HEK293 (cell line): ENCODE data around the gene UTP14A.
A peak's percentile ranks its signal among the peaks of the same experiment; 100 is the strongest.

Experiments used
- GLIS2 ChIP-seq: fragments of 450-650 bp; formaldehyde crosslinking; IDR thresholded peaks from 2 replicates; pipeline ENCODE4 v1.5.1; 2016; ENCODE audit warnings: missing biosample characterization, missing genetic modification characterization
- IKZF3 ChIP-seq: fragments of 450-650 bp; IDR thresholded peaks from 2 replicates; pipeline ENCODE4 v1.5.0; 2018; ENCODE audit warnings: missing biosample characterization, mild to moderate bottlenecking, missing genetic modification characterization, moderate library complexity
- KLF7 ChIP-seq: fragments of 450-650 bp; formaldehyde crosslinking; IDR thresholded peaks from 2 replicates; pipeline ENCODE4 v1.5.1; 2016; ENCODE audit warnings: missing biosample characterization, missing genetic modification characterization, borderline replicate concordance
- MYNN ChIP-seq: fragments of 450-650 bp; formaldehyde crosslinking; IDR thresholded peaks from 2 replicates; pipeline ENCODE4 v1.5.1; 2016; ENCODE audit warnings: missing biosample characterization, missing genetic modification characterization, borderline replicate concordance
- REPIN1 ChIP-seq: fragments of 450-650 bp; formaldehyde crosslinking; IDR thresholded peaks from 2 replicates; pipeline ENCODE4 v1.5.1; 2017; ENCODE audit warnings: missing biosample characterization, missing genetic modification characterization, low read depth
- SP3 ChIP-seq: fragments of 450-650 bp; formaldehyde crosslinking; IDR thresholded peaks from 2 replicates; pipeline ENCODE4 v1.5.1; 2016; ENCODE audit warnings: missing biosample characterization, missing genetic modification characterization
- YY1 ChIP-seq: fragments of 450-650 bp; formaldehyde crosslinking; IDR thresholded peaks from 2 replicates; pipeline ENCODE4 v1.5.1; 2018; ENCODE audit warnings: missing biosample characterization, missing genetic modification characterization
- ZBTB1 ChIP-seq: fragments of 450-650 bp; formaldehyde crosslinking; IDR thresholded peaks from 2 replicates; pipeline ENCODE4 v1.5.1; 2016; ENCODE audit warnings: missing biosample characterization, missing genetic modification characterization
- ZBTB49 ChIP-seq: fragments of 450-650 bp; formaldehyde crosslinking; IDR thresholded peaks from 2 replicates; pipeline ENCODE4 v1.5.1; 2016; ENCODE audit warnings: missing biosample characterization, missing genetic modification characterization, low read depth
- ZEB2 ChIP-seq: fragments of 450-650 bp; formaldehyde crosslinking; IDR thresholded peaks from 2 replicates; pipeline ENCODE4 v1.5.1; 2016; ENCODE audit warnings: missing biosample characterization, missing genetic modification characterization
- ZFP37 ChIP-seq: fragments of 450-650 bp; formaldehyde crosslinking; IDR thresholded peaks from 2 replicates; pipeline ENCODE4 v1.5.1; 2016; ENCODE audit warnings: missing biosample characterization, missing genetic modification characterization
- ZFP69B ChIP-seq: fragments of 450-650 bp; formaldehyde crosslinking; IDR thresholded peaks from 2 replicates; pipeline ENCODE4 v1.5.1; 2016; ENCODE audit warnings: missing biosample characterization, missing genetic modification characterization
- ZNF132 ChIP-seq: fragments of 450-650 bp; formaldehyde crosslinking; IDR thresholded peaks from 2 replicates; pipeline ENCODE4 v1.5.1; 2017; ENCODE audit warnings: missing biosample characterization, missing genetic modification characterization, borderline replicate concordance
- ZNF140 ChIP-seq: fragments of 450-650 bp; formaldehyde crosslinking; IDR thresholded peaks from 2 replicates; pipeline ENCODE4 v1.5.1; 2016; ENCODE audit warnings: missing biosample characterization, missing genetic modification characterization
- ZNF175 ChIP-seq: fragments of 450-650 bp; formaldehyde crosslinking; IDR thresholded peaks from 2 replicates; pipeline ENCODE4 v1.5.1; 2016; ENCODE audit warnings: missing biosample characterization, missing genetic modification characterization
- ZNF221 ChIP-seq: fragments of 450-650 bp; formaldehyde crosslinking; IDR thresholded peaks from 2 replicates; pipeline ENCODE4 v1.5.1; 2017; ENCODE audit warnings: missing biosample characterization, missing genetic modification characterization, borderline replicate concordance
- ZNF24 ChIP-seq: fragments of 450-650 bp; formaldehyde crosslinking; IDR thresholded peaks from 2 replicates; pipeline ENCODE4 v1.5.1; 2016; ENCODE audit warnings: missing biosample characterization, missing genetic modification characterization
- ZNF292 ChIP-seq: fragments of 450-650 bp; formaldehyde crosslinking; IDR thresholded peaks from 2 replicates; pipeline ENCODE4 v1.5.1; 2016; ENCODE audit warnings: low read depth, missing biosample characterization, missing genetic modification characterization, borderline replicate concordance
- ZNF394 ChIP-seq: fragments of 450-650 bp; formaldehyde crosslinking; IDR thresholded peaks from 2 replicates; pipeline ENCODE4 v1.5.1; 2016; ENCODE audit warnings: missing biosample characterization, missing genetic modification characterization, mild to moderate bottlenecking, moderate library complexity, borderline replicate concordance
- ZNF433 ChIP-seq: fragments of 450-650 bp; formaldehyde crosslinking; IDR thresholded peaks from 2 replicates; pipeline ENCODE4 v1.5.1; 2016; ENCODE audit warnings: missing biosample characterization, missing genetic modification characterization, low read depth
- ZNF530 ChIP-seq: fragments of 450-650 bp; formaldehyde crosslinking; IDR thresholded peaks from 2 replicates; pipeline ENCODE4 v1.5.1; 2016; ENCODE audit warnings: low read depth, missing biosample characterization, missing genetic modification characterization
- ZNF548 ChIP-seq: fragments of 450-650 bp; formaldehyde crosslinking; IDR thresholded peaks from 2 replicates; pipeline ENCODE4 v1.5.1; 2016; ENCODE audit warnings: missing biosample characterization, missing genetic modification characterization
- ZNF677 ChIP-seq: fragments of 450-650 bp; IDR thresholded peaks from 2 replicates; pipeline ENCODE4 v1.5.0; 2018; ENCODE audit warnings: missing biosample characterization, mild to moderate bottlenecking, missing genetic modification characterization, moderate library complexity
- ZNF701 ChIP-seq: fragments of 450-650 bp; formaldehyde crosslinking; IDR thresholded peaks from 2 replicates; pipeline ENCODE4 v1.5.1; 2016; ENCODE audit warnings: missing biosample characterization, missing genetic modification characterization
- ZNF707 ChIP-seq: fragments of 450-650 bp; formaldehyde crosslinking; IDR thresholded peaks from 2 replicates; pipeline ENCODE4 v1.5.1; 2016; ENCODE audit warnings: missing biosample characterization, missing genetic modification characterization
- ZNF768 ChIP-seq: fragments of 450-650 bp; formaldehyde crosslinking; IDR thresholded peaks from 2 replicates; pipeline ENCODE4 v1.5.1; 2018; ENCODE audit warnings: missing biosample characterization, mild to moderate bottlenecking, missing genetic modification characterization
- ZNF785 ChIP-seq: fragments of 450-650 bp; formaldehyde crosslinking; IDR thresholded peaks from 2 replicates; pipeline ENCODE4 v1.5.1; 2016; ENCODE audit warnings: missing biosample characterization, missing genetic modification characterization
- ZNF792 ChIP-seq: fragments of 450-650 bp; formaldehyde crosslinking; IDR thresholded peaks from 2 replicates; pipeline ENCODE4 v1.5.1; 2016; ENCODE audit warnings: missing biosample characterization, missing genetic modification characterization
- TF ChIP-seq, protein P1 (sequence below): fragments of 450-650 bp; formaldehyde crosslinking; IDR thresholded peaks from 2 replicates; pipeline ENCODE4 v1.5.1; 2016; ENCODE audit warnings: missing biosample characterization, missing genetic modification characterization
- TF ChIP-seq, protein P2 (sequence below): fragments of 450-650 bp; formaldehyde crosslinking; IDR thresholded peaks from 2 replicates; pipeline ENCODE4 v1.5.1; 2016; ENCODE audit warnings: missing biosample characterization, missing genetic modification characterization, borderline replicate concordance

Gene UTP14A

GRCh38 chrX:129957241-129958082 lies 51.5 kb downstream of the UTP14A start (continued):
- TF ChIP-seq ZBTB49 = no peak
- 0 out of 2 replicates have a peak, but pooled peaks have one; percentile 15 for TF ChIP-seq ZFP69B (tag by site-specific recombination)
- TF ChIP-seq ZNF785 (tag by site-specific recombination) = no peak
- no peak for TF ChIP-seq ZNF707
- no peak for TF ChIP-seq ZNF175
- TF ChIP-seq YY1 (tag by site-specific recombination) = peak; percentile 48; the same call in 1 of the 2 replicates
- peak; percentile 73 for TF ChIP-seq ZEB2 (tag by site-specific recombination)
- no peak for TF ChIP-seq REPIN1
- no peak for TF ChIP-seq ZNF433
- TF ChIP-seq ZNF394 = no peak; the same call in 1 of the 2 replicates
- no peak for TF ChIP-seq ZNF221 (tag by site-specific recombination)
- peak; percentile 88 for TF ChIP-seq GLIS2 (tag by site-specific recombination)
- 0 out of 2 replicates have a peak, but pooled peaks have one; percentile 25 for TF ChIP-seq ZNF24
- TF ChIP-seq ZNF548 (tag by site-specific recombination) = no peak
- TF ChIP-seq ZNF792 = no peak
- TF ChIP-seq KLF7 (tag by site-specific recombination) = 0 out of 2 replicates have a peak, but pooled peaks have one; percentile 25
- TF ChIP-seq ZNF132 (tag by site-specific recombination) = no peak
- TF ChIP-seq ZNF677 (tag by site-specific recombination) = no peak
- peak; percentile 68 for TF ChIP-seq SP3 (tag by site-specific recombination)
- TF ChIP-seq ZFP37 (tag by site-specific recombination) = no peak
- TF ChIP-seq, protein P1, sequence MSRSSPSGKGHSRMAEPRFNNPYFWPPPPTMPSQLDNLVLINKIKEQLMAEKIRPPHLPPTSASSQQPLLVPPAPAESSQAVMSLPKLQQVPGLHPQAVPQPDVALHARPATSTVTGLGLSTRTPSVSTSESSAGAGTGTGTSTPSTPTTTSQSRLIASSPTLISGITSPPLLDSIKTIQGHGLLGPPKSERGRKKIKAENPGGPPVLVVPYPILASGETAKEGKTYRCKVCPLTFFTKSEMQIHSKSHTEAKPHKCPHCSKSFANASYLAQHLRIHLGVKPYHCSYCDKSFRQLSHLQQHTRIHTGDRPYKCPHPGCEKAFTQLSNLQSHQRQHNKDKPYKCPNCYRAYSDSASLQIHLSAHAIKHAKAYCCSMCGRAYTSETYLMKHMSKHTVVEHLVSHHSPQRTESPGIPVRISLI (tag by site-specific recombination) = no peak
- TF ChIP-seq ZNF140 (tag by site-specific recombination) = no peak
- no peak for TF ChIP-seq ZNF701 (tag by site-specific recombination)
- no peak for TF ChIP-seq ZNF292 (tag by site-specific recombination)
- TF ChIP-seq, protein P2, sequence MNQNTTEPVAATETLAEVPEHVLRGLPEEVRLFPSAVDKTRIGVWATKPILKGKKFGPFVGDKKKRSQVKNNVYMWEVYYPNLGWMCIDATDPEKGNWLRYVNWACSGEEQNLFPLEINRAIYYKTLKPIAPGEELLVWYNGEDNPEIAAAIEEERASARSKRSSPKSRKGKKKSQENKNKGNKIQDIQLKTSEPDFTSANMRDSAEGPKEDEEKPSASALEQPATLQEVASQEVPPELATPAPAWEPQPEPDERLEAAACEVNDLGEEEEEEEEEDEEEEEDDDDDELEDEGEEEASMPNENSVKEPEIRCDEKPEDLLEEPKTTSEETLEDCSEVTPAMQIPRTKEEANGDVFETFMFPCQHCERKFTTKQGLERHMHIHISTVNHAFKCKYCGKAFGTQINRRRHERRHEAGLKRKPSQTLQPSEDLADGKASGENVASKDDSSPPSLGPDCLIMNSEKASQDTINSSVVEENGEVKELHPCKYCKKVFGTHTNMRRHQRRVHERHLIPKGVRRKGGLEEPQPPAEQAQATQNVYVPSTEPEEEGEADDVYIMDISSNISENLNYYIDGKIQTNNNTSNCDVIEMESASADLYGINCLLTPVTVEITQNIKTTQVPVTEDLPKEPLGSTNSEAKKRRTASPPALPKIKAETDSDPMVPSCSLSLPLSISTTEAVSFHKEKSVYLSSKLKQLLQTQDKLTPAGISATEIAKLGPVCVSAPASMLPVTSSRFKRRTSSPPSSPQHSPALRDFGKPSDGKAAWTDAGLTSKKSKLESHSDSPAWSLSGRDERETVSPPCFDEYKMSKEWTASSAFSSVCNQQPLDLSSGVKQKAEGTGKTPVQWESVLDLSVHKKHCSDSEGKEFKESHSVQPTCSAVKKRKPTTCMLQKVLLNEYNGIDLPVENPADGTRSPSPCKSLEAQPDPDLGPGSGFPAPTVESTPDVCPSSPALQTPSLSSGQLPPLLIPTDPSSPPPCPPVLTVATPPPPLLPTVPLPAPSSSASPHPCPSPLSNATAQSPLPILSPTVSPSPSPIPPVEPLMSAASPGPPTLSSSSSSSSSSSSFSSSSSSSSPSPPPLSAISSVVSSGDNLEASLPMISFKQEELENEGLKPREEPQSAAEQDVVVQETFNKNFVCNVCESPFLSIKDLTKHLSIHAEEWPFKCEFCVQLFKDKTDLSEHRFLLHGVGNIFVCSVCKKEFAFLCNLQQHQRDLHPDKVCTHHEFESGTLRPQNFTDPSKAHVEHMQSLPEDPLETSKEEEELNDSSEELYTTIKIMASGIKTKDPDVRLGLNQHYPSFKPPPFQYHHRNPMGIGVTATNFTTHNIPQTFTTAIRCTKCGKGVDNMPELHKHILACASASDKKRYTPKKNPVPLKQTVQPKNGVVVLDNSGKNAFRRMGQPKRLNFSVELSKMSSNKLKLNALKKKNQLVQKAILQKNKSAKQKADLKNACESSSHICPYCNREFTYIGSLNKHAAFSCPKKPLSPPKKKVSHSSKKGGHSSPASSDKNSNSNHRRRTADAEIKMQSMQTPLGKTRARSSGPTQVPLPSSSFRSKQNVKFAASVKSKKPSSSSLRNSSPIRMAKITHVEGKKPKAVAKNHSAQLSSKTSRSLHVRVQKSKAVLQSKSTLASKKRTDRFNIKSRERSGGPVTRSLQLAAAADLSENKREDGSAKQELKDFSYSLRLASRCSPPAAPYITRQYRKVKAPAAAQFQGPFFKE (tag by site-specific recombination) = no peak
- no peak for TF ChIP-seq ZBTB1 (tag by site-specific recombination)
- TF ChIP-seq IKZF3 (tag by site-specific recombination) = peak; percentile 49; the same call in 1 of the 2 replicates
- no peak for TF ChIP-seq ZNF768 (tag by site-specific recombination)
- no peak for TF ChIP-seq MYNN (tag by site-specific recombination)
- no peak for TF ChIP-seq ZNF530
